Activated CD4-positive, alpha-beta T cell treated with anti-CD3 and anti-CD28 coated beads, Interleukin-2, amount 50 U/mL, for 16 hours (primary cell): ENCODE results near the gene RRAS.

Experiments
- DNase-seq: peaks from one replicate; pipeline ENCODE4 v3.0.0-alpha.2; 2020

Gene RRAS

DNA sequence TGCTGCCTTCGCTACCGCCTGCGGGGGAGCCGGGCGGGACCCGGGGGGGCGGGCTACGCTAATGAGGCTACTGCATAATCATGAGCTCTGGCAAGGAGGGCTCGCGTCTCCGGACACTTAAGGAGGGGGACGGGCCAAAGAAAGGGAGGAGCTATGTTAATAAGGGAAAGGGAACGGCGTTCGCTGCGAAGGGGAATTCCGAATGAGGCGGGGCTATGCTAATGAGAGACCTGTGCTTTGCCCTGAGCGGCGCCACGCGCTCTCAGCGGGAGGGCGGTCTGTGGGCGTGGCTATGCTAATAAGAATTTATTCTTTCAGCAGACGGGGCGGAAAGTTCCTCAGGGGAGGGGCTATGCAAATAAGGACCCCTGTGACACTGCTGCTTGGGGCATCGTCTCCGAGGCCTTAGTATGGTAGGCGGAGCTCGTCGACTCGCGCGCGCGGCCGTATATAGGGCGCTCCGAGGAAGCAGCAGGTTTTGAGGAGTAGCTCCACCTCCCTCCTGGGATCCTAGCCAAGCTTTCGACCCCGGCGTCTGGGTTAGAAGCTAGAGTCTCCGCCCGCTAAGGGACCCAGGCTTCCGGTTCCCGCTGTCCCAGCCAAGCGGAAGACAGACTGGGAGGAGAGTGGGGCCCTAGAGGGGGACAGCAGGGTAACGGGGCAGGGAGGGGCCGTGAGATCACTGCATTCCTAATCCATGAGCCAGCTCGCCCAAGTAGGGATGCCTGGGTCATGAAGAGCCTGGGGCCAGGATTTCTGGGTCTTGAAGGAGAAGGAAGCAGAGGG lies at the start of gene RRAS:
Gene RRAS, minus strand, starts transcription at position 31 of the 786 bp plus-strand sequence. CDS start 45 bp downstream, outside the sequence.
- peak; percentile 100 for DNase-seq

DNA sequence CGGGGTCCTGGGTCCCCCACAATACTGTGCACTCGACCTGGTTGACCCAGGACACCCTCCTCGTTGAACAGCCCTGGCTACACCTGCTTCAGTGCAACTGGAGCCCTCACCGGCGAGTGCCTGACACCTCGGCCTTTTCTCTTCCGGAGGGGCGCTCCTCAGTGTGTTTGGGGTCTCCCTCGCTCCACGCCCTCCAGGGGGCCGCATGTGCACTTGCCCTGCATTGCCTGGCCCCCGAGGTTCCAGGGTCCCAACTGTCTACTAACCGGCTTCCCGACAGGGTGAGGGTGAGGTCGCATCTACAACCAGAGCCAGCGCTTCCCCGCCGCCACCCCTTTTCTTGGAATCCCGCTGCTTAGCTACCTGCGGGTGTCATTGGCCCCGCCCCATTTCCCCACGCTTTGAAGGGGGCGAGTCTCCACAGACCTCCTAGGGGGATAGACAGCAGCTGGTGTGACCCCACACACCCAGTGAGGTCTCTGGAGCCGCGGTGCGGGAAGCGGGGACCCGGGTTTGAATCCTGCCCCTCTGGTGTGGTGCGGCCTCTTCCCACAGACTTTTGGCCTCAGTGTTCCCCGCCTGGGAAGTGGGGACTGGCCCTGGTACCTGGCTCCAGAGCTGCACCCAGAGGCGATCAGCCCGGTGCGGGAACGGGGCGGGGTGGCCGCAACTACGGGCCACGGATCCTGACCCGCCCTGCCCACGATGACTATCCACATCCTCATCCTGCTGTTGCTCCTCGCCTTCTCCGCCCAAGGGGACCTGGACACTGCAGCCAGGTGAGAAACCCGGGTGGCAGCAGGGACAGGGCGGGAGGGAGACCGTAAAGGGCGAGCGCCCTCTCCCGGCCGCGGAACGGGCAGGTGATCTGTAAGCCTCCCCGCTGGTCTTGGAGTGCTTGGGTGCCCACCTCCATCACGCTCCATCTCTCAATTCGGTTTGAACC lies 49.5 kb upstream of the RRAS start, which contains the start of gene ADM5:
Gene ADM5, plus strand, starts transcription at position 462 of the 946 bp plus-strand sequence. Its CDS starts 244 bp downstream, at position 706.
- DNase-seq: no peak

DNA sequence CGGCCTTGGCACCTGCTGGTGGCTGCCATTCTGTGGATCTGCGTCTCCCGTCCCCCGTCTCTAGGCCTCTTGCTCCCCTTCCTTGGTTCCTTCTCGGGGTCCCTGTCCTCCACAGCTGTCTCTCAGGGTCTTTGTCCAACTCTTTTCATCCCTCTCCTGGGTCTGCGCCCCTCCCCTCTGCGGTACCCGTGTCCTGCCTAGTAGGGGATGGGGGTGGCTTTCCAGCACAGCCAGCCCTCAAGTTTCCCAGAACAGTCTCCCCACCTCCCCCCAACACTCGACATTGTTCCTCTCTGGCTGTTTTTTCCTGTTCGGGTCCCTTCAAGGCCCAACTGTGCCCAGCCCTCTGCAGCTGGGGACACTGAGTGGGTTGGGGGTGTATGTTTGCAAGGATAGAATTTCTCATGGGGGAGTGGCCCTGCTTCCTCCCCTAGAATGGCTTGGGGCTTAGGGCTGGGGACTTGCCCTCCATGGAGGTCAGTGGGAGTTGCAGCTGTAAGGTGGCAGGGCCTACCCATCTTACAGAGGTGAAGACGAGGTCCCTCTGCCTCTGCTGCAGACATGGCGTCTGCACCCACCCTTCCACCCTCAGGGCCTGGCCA lies 48.7 kb upstream of the RRAS start:
- DNase-seq: no peak

DNA sequence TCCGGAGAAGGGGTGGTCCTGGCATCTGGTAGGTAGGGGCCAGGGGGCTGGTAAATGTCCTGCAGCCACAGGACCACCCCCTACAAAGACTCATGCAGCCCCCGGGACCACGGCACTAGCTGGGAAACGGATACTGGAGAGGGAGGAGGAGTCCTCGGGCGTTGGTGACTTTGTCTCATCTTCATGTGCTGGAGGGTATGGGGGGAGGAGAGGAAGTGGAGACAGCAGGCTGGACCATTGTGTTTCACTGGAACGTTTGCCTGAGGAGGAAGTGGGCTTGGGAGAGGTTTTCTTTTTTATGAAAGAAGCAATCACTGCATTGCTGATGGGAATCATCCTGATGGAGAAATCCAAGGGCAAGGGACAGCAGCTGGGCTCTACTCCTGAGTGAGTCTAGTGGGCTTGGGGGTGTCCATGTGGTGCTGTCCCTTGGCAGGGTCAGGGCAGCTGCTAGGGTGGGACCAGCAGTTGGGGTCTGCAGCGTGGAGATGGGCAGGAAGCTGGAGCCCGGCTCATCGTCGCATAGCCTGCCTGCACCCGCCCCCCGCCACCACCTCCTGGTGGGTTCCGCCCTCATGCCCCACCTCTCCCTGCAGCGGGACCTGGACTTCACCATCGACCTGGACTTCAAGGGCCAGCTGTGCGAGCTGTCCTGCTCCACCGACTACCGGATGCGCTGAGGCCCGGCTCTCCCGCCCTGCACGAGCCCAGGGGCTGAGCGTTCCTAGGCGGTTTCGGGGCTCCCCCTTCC lies 47.8 kb upstream of the RRAS start:
- no peak for DNase-seq

GRCh38 chr19:49687150-49687549 lies 47.2 kb upstream of the RRAS start:
- DNase-seq: no peak

- no peak for DNase-seq
Measured at GRCh38 chr19:49686503-49687088, 46.7 kb upstream of the RRAS start.

- DNase-seq: no peak
Measured at GRCh38 chr19:49685845-49686332, 45.9 kb upstream of the RRAS start.

DNA sequence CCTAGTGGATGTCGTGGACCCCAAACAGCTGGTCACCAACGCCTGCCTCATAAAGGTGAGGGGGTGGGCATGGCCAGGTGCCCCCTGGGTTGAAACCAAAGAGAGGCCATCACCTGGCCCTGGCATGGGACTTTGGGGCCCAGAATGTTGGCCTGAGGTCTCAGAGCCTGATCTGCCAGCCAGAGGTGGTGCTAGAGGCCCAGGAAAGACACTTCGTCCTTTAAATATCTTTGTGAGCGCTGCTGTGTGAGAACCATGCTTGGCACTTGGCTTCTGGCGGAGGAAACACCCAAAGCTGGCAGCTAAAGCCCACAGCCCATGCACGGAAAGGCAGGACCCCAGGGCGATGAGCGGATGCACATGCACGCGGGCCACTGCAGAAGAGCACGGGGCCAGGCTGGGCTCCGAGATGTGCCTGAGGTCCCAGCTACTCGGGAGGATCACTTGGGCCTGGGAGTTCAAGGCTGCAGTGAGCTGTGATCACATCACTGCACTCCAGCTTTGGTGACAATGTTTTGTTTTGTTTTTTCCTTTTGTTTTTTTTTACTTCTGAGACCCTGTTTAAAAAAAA lies 45.1 kb upstream of the RRAS start:
- no peak for DNase-seq

DNA sequence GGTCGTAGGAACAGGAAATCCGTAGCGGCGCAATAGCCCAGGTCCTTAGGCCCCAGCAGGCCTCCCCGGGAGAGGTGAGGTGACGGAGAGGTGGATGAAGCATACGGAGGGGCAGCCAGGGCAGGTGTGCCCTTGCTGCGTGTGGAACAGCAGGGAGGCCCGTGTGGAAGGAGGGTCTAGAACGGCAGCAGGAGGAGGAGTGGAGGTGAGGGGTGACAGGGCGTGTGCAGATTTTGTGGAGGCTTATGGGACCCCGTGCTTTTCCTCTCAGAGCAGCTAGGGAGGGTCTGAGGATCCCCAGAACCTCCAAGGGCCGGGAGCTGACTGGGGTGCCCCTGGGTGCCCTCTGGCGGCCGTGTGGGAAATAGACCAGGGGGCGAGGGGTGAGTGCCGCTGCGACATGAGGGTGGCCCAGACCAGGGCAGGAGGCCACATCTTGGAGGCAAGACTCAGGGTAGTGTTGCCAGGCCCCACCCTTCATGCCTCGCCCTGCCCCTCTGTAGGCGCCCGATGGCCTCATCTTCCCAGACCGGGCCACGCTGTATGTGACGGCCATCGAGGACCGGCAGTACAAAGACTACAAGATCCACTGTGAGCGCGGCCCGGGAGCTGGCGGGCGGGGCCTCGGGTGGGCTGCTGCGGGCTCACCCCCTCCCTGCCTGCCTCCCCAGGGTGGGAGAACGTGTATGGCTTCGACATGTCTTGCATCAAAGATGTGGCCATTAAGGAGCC lies 44.5 kb upstream of the RRAS start:
- no peak for DNase-seq

DNA sequence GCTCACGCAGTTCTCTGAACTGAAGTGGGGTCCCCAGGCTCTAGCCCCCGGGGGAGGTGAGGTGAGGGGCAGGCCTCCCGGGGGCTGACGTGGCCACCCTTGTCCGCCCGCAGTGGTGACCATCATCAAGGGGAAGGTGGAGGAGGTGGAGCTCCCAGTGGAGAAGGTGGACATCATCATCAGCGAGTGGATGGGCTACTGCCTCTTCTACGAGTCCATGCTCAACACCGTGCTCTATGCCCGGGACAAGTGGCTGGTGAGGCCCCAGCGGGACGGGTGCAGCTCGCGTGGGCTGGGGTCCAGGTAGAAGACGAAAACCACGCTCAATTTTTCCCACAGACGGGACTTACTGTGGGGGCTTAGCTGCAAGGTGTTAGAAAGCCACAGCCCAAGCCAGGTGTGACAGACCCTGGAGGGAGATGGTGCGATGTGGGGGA lies 43.9 kb upstream of the RRAS start:
- no peak for DNase-seq

- DNase-seq: no peak
Measured at GRCh38 chr19:49682274-49682673, 42.3 kb upstream of the RRAS start.

DNA sequence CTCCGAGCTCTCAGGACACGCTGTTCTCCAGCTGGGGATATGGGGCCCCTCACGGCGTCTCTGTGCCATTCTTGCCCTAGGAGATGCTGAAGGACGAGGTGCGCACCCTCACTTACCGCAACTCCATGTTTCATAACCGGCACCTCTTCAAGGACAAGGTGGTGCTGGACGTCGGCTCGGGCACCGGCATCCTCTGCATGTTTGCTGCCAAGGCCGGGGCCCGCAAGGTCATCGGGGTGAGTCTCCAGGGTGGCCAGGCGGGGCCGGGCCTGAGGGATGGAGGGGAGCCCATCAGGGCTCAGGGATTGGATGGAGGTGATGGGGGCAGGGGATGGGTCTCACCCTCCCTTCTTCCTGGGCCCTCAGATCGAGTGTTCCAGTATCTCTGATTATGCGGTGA lies 41.9 kb upstream of the RRAS start:
- no peak for DNase-seq

DNA sequence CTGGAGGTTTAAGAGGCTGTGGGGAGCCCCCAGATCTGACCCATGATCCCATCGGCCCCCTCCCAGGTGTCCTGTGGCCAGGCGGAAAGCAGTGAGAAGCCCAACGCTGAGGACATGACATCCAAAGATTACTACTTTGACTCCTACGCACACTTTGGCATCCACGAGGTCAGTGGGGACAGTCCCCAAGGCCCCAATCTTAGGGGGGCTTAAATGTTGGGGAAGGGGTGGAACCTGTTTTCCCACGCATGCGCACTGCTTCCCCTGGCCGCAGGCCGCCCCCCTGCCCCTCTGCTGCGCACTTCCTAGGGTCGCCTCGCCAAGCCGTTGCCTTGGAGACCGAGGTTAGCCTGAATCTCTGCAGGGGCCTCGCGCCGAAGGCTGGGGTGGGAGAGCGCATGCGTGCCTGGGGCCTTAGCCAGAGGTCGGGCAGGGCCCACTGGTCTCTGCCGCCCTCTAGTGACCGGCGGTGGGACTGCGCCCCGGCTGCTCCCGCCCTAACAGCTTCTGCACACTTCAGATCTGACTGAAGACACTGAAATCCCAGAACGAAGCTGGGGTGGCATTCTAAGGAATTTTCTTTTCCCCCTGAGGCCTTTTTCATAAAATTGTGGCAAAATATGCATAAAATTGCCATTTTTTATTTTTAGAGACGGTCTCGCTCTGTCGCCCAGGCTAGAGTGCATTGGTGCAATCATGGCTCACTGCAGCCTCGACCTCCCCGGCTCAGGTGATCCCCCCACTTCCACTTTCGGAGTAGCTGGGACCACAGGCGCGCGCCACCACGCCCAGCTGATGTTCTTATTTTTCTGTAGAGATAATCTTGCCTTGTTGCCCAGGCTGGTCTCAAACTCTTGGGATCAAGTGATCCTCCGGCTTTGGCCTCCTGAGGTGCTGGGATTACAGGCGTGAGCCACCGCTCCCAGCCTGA lies 40.7 kb upstream of the RRAS start:
- peak; percentile 95 for DNase-seq

GRCh38 chr19:49679771-49680413 lies 39.9 kb upstream of the RRAS start:
- no peak for DNase-seq

DNA sequence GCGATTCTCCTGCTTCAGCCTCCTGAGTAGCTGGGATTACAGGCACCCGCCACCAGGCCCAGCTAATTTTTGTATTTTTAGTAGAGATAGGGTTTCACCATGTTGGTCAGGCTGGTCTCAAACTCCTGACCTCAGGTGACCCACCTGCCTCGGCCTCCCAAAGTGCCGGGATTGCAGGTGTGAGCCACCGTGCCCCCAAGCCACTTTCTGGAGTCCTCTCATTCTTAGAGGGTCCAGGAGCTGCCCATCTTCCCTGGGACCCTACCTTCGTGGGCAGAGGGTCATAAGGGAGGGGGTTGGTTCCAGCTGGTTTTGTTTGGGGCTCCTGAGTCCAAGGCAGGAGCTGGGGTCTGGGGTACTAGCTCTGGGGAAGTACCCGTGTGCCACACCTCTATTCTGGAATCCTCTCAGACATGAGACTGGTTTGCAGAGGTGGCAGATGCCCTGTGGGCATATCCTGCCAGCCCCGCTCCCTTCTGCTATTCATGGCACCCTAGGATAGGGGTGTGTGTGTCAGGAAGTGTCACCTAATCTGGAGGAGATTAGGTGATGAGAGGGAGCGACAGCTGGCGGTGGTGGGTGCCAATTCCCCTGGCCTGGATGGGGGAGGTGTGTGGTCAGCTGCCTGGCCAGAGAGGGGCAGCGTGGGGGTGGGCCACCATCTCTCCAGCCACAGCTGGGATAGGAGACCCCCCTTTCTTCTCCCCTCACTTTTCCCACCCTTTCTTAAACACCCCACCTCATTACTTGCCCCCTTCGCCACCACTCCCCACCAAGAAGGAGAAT lies 39.2 kb upstream of the RRAS start:
- no peak for DNase-seq

DNA sequence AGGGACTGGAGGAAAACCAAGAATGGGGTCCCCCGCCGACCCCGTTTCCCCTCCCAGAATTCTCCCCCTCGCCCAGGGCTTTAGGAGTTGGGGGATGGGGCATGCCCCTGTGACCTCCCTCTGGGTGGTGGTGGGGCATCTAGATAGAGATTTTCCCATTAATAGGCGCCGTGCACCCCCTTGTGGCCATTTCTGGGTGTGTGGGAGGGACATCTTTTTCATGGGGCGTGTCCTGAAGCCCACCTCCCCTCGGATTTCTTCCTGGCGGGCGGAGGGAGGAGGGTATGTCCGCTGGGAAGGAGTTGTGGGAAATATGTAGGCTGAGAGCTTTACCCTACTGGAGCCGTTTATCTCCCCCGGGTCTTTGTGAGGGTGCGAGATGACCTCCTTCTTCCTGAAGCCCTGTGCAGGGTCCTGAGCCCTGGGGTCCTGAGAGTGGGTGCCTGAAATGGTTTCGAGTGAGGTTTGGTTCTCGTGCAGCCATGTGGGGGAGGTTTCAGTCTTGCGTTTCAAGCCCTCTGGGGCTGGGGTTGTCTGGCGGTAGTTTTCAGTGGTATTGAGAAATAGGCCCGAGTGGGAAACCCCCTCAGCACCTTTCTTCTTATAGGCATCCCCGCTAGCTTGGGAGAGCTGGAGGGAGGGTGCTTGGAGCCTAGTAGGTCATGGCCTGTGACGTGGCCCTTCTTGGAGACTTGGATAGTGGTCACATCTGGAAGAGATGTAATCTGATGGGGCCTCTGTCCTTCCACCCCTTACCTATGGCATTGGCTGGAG lies 38.1 kb upstream of the RRAS start:
- DNase-seq: peak; percentile 84

- DNase-seq: peak; percentile 50
Measured at GRCh38 chr19:49677231-49677900, 37.4 kb upstream of the RRAS start, which contains the start of gene PRMT1. TSS of gene PRMT1 (plus strand) at chr19:49677271. CDS start at chr19:49677281, 10 bp downstream.
